IPS-NIHi11 (cell line): Measurements from ENCODE around the gene LIMCH1.
A peak's percentile ranks its signal among the peaks of the same experiment; 100 is the strongest.
"Not testable (repeated sequence)": the region's sequence is repeated elsewhere in the genome, so short reads cannot be mapped to it uniquely, and the experiment has no call there.

Source experiments
- DNase-seq: peaks from one replicate; pipeline ENCODE4 v3.0.0; 2012; ENCODE audit warnings: mixed read lengths, low spot score

The LIMCH1 gene

GRCh38 chr4:41538017-41538733, at the start of gene LIMCH1:
Gene LIMCH1, plus strand, starts transcription at chr4:41538157. Its CDS starts 67,839 bp downstream, at chr4:41605996.
- peak; percentile 17 for DNase-seq

- DNase-seq = not testable (repeated sequence)
Measured at GRCh38 chr4:41491081-41491576, 46.8 kb upstream of the LIMCH1 start.

GRCh38 chr4:41496977-41497376, 41.0 kb upstream of the LIMCH1 start:
- no peak for DNase-seq

GRCh38 chr4:41498177-41498576, 39.8 kb upstream of the LIMCH1 start:
- no peak for DNase-seq

- no peak for DNase-seq
Measured at GRCh38 chr4:41504167-41504818, 33.7 kb upstream of the LIMCH1 start.

- DNase-seq = no peak
Measured at GRCh38 chr4:41505161-41505661, 32.7 kb upstream of the LIMCH1 start.

GRCh38 chr4:41506130-41506529, 31.8 kb upstream of the LIMCH1 start:
- DNase-seq = no peak

- DNase-seq = no peak
Measured at GRCh38 chr4:41507291-41507947, 30.5 kb upstream of the LIMCH1 start.

- no peak for DNase-seq
Measured at GRCh38 chr4:41509451-41509866, 28.5 kb upstream of the LIMCH1 start.

- no peak for DNase-seq
Measured at GRCh38 chr4:41510179-41510578, 27.8 kb upstream of the LIMCH1 start.

GRCh38 chr4:41512136-41512535, 25.8 kb upstream of the LIMCH1 start:
- no peak for DNase-seq

GRCh38 chr4:41512596-41512995, 25.4 kb upstream of the LIMCH1 start:
- DNase-seq = no peak

GRCh38 chr4:41514169-41514568, 23.8 kb upstream of the LIMCH1 start:
- DNase-seq = no peak

GRCh38 chr4:41514766-41515481, 23.0 kb upstream of the LIMCH1 start:
- no peak for DNase-seq

- DNase-seq = no peak
Measured at GRCh38 chr4:41517121-41517520, 20.8 kb upstream of the LIMCH1 start.

- no peak for DNase-seq
Measured at GRCh38 chr4:41517747-41518146, 20.2 kb upstream of the LIMCH1 start.

GRCh38 chr4:41524425-41524824, 13.5 kb upstream of the LIMCH1 start:
- no peak for DNase-seq

- peak; percentile 46 for DNase-seq
Measured at GRCh38 chr4:41525129-41525528, 12.8 kb upstream of the LIMCH1 start.

GRCh38 chr4:41526628-41527027, 11.3 kb upstream of the LIMCH1 start:
- no peak for DNase-seq

GRCh38 chr4:41528512-41529205, 9.3 kb upstream of the LIMCH1 start:
- no peak for DNase-seq

GRCh38 chr4:41530741-41531140, 7.2 kb upstream of the LIMCH1 start:
- no peak for DNase-seq
